K562 (cell line): Measurements from ENCODE around the gene HCRTR1. TPM values are rescaled to one million over a fixed set of nuclear protein-coding genes. Genes with fewer than 3 reads are reported as not detected.

ENCODE experiments used
- FOXA1 ChIP-seq: fragments of 450-650 bp; IDR thresholded peaks from 2 replicates; pipeline ENCODE4 v1.6.1; 2016; ENCODE audit warnings: mild to moderate bottlenecking, borderline replicate concordance
- HINFP ChIP-seq: fragments of 450-650 bp; conservative IDR thresholded peaks from 2 replicates; pipeline ENCODE4 v1.6.1; 2016; ENCODE audit warnings: missing genetic modification characterization, low read depth, mild to moderate bottlenecking, control low read depth, missing compliant biosample characterization
- ILK ChIP-seq: fragments of 450-650 bp; IDR thresholded peaks from 2 replicates; pipeline ENCODE4 v1.6.1; 2016; ENCODE audit warnings: missing genetic modification characterization, low read depth, mild to moderate bottlenecking, missing compliant biosample characterization, moderate library complexity, borderline replicate concordance
- MCM2 ChIP-seq: fragments of 450-650 bp; IDR thresholded peaks from 2 replicates; pipeline ENCODE4 v1.6.1; 2017; ENCODE audit warnings: low read depth, mild to moderate bottlenecking
- POLR2A ChIP-seq: fragments of 450-650 bp; conservative IDR thresholded peaks from 2 replicates; pipeline ENCODE4 v1.6.1; 2016
- RUNX1 ChIP-seq: sonication (generic); IDR thresholded peaks from 2 replicates; pipeline ENCODE4 v1.6.1; 2016; ENCODE audit warnings: antibody characterized with exemption, low read depth
- YBX1 ChIP-seq: fragments of 450-650 bp; IDR thresholded peaks from 2 replicates; pipeline ENCODE4 v1.7.1; 2016; ENCODE audit warnings: mild to moderate bottlenecking
- ZNF175 ChIP-seq: fragments of 200-800 bp; sonication (Bioruptor generic); IDR thresholded peaks from 2 replicates; pipeline ENCODE4 v1.6.1; 2016; ENCODE audit warnings: low read depth, mild to moderate bottlenecking, missing genetic modification characterization, missing compliant biosample characterization
- ZNF785 ChIP-seq: fragments of 250-450 bp; sonication (Bioruptor Pico); IDR thresholded peaks from 2 replicates; pipeline ENCODE4 v1.4.0; 2020; ENCODE audit warnings: mild to moderate bottlenecking
- polyA plus RNA-seq, 8 experiments: library from polyadenylated mRNA; depleted of rRNA in 4 of 8; stranded (reverse) in 5 of 8; unstranded in 3 of 8; fragments of >200 nt; fragmentation: Nextera tagmentation in 2 of 8; fragmentation: Illumina TruSeq in 1 of 8; extraction: Ambion mirVana in 2 of 8; extraction: Trizol in 1 of 8; gene quantifications; 2 replicates each; pipeline versions ENCODE4 v1.2.1 to v1.2.3, GENCODE V29; 2011 to 2014; ENCODE audit warnings: inconsistent platforms in 1 of 8, missing spikeins in 1 of 8
- total RNA-seq, 7 experiments: library from RNA; depleted of rRNA in 6 of 7; stranded (reverse); fragments of >200 nt in 6 of 7; fragmentation: Illumina TruSeq in 2 of 7; extraction: Trizol in 2 of 7; gene quantifications; 2 replicates each; pipeline versions ENCODE4 v1.2.1 to v1.2.3, GENCODE V29; 2011 to 2021; ENCODE audit warnings: low replicate concordance in 1 of 7
- TF ChIP-seq, protein P1 (sequence below), 2 experiments: fragments of 450-650 bp; IDR thresholded peaks; 2 replicates each; pipeline ENCODE4 v1.6.1; 2018; ENCODE audit warnings: mild to moderate bottlenecking in 2 of 2, low read depth in 1 of 2; ENCODE audit not compliant: partially characterized antibody in 2 of 2
- TF ChIP-seq, protein P2 (sequence below): fragments of 450-650 bp; IDR thresholded peaks from 2 replicates; pipeline ENCODE4 v1.6.1; 2017; ENCODE audit warnings: antibody characterized with exemption
- TF ChIP-seq, protein P3 (sequence below): fragments of 250-450 bp; sonication (Bioruptor Pico); IDR thresholded peaks from 2 replicates; pipeline ENCODE4 v1.9.0; 2021; ENCODE audit warnings: mild to moderate bottlenecking
- TF ChIP-seq, protein P4 (sequence below): sonication (generic); formaldehyde crosslinking; IDR thresholded peaks from 2 replicates; pipeline ENCODE4 v1.8.0; 2022; ENCODE audit warnings: mild to moderate bottlenecking, missing genetic modification reagents, borderline replicate concordance
- TF ChIP-seq, protein P5 (sequence below): sonication (generic); formaldehyde crosslinking; IDR thresholded peaks from 2 replicates; pipeline ENCODE4 v1.5.0; 2020; ENCODE audit warnings: missing genetic modification reagents

Gene HCRTR1
- total and polyA plus RNA-seq, 9 of the 15 experiments (the other 6 are each of a cell fraction or from before 2014, with no cell fraction given), result not detected

GRCh38 chr1:31644560-31645273 lies 27.2 kb downstream of the HCRTR1 start, which contains the start of gene PEF1 (continued):
- TF ChIP-seq, protein P1, sequence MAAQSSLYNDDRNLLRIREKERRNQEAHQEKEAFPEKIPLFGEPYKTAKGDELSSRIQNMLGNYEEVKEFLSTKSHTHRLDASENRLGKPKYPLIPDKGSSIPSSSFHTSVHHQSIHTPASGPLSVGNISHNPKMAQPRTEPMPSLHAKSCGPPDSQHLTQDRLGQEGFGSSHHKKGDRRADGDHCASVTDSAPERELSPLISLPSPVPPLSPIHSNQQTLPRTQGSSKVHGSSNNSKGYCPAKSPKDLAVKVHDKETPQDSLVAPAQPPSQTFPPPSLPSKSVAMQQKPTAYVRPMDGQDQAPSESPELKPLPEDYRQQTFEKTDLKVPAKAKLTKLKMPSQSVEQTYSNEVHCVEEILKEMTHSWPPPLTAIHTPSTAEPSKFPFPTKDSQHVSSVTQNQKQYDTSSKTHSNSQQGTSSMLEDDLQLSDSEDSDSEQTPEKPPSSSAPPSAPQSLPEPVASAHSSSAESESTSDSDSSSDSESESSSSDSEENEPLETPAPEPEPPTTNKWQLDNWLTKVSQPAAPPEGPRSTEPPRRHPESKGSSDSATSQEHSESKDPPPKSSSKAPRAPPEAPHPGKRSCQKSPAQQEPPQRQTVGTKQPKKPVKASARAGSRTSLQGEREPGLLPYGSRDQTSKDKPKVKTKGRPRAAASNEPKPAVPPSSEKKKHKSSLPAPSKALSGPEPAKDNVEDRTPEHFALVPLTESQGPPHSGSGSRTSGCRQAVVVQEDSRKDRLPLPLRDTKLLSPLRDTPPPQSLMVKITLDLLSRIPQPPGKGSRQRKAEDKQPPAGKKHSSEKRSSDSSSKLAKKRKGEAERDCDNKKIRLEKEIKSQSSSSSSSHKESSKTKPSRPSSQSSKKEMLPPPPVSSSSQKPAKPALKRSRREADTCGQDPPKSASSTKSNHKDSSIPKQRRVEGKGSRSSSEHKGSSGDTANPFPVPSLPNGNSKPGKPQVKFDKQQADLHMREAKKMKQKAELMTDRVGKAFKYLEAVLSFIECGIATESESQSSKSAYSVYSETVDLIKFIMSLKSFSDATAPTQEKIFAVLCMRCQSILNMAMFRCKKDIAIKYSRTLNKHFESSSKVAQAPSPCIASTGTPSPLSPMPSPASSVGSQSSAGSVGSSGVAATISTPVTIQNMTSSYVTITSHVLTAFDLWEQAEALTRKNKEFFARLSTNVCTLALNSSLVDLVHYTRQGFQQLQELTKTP (IDR thresholded peaks at IDR 0.05; ENCODE audit: low read depth in 1 of 2, partially characterized antibody in 2 of 2), result no peak
- TF ChIP-seq ZNF785 (CRISPR knock-in tag) (no peak), ZNF175 (peak; percentile 83), HINFP (tag) (no peak), ILK (tag) (no peak), FOXA1 (no peak), RUNX1 (peak; percentile 68; the same call in 1 of the 2 replicates), MCM2 (no peak), YBX1 (no peak), POLR2A (peak; percentile 91)
- TF ChIP-seq, protein P2, sequence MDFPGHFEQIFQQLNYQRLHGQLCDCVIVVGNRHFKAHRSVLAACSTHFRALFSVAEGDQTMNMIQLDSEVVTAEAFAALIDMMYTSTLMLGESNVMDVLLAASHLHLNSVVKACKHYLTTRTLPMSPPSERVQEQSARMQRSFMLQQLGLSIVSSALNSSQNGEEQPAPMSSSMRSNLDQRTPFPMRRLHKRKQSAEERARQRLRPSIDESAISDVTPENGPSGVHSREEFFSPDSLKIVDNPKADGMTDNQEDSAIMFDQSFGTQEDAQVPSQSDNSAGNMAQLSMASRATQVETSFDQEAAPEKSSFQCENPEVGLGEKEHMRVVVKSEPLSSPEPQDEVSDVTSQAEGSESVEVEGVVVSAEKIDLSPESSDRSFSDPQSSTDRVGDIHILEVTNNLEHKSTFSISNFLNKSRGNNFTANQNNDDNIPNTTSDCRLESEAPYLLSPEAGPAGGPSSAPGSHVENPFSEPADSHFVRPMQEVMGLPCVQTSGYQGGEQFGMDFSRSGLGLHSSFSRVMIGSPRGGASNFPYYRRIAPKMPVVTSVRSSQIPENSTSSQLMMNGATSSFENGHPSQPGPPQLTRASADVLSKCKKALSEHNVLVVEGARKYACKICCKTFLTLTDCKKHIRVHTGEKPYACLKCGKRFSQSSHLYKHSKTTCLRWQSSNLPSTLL, result no peak
- TF ChIP-seq, protein P3, sequence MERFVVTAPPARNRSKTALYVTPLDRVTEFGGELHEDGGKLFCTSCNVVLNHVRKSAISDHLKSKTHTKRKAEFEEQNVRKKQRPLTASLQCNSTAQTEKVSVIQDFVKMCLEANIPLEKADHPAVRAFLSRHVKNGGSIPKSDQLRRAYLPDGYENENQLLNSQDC (CRISPR knock-in tag), result no peak
- TF ChIP-seq, protein P4, sequence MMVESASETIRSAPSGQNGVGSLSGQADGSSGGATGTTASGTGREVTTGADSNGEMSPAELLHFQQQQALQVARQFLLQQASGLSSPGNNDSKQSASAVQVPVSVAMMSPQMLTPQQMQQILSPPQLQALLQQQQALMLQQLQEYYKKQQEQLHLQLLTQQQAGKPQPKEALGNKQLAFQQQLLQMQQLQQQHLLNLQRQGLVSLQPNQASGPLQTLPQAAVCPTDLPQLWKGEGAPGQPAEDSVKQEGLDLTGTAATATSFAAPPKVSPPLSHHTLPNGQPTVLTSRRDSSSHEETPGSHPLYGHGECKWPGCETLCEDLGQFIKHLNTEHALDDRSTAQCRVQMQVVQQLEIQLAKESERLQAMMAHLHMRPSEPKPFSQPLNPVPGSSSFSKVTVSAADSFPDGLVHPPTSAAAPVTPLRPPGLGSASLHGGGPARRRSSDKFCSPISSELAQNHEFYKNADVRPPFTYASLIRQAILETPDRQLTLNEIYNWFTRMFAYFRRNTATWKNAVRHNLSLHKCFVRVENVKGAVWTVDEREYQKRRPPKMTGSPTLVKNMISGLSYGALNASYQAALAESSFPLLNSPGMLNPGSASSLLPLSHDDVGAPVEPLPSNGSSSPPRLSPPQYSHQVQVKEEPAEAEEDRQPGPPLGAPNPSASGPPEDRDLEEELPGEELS, result no peak
- TF ChIP-seq, protein P5, sequence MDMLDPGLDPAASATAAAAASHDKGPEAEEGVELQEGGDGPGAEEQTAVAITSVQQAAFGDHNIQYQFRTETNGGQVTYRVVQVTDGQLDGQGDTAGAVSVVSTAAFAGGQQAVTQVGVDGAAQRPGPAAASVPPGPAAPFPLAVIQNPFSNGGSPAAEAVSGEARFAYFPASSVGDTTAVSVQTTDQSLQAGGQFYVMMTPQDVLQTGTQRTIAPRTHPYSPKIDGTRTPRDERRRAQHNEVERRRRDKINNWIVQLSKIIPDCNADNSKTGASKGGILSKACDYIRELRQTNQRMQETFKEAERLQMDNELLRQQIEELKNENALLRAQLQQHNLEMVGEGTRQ (CRISPR knock-in tag), result no peak
